ENCODE results near the gene CHMP4A.

- peak; percentile 81 for TF ChIP-seq CTCF (IDR thresholded peaks at IDR 0.05)
- TF ChIP-seq EZH2 (IDR thresholded peaks at IDR 0.05; ENCODE audit: borderline replicate concordance, insufficient read depth, low read depth, low read length, poor library complexity, severe bottlenecking), result no peak
Measured at GRCh38 chr14:24160850-24161804, 52.2 kb downstream of the CHMP4A start, which contains the start of gene IRF9.

Measured in B cell (primary cell).